H9 (cell line): ENCODE measurements around the gene ITPKB. TPM values are rescaled to one million over a fixed set of nuclear protein-coding genes. Genes with fewer than 3 reads are reported as not detected.
A peak's percentile ranks its signal among the peaks of the same experiment; 100 is the strongest.

Source experiments
- DNase-seq: peaks from one replicate; pipeline ENCODE4 v3.0.0-alpha.2; 2017
- H2AFZ ChIP-seq: one replicate; pipeline ENCODE4 v1.6.1; 2013; ENCODE audit warnings: mild to moderate bottlenecking, low read length, control low read depth, moderate library complexity
- H2AK5ac ChIP-seq: 2 replicates; pipeline ENCODE4 v1.6.1; 2013; ENCODE audit warnings: low read length, control low read depth, mixed read lengths; ENCODE audit not compliant: insufficient read length
- H2BK120ac ChIP-seq: one replicate; pipeline ENCODE4 v1.6.1; 2013; ENCODE audit warnings: low read depth, mild to moderate bottlenecking, low read length, control low read depth, inconsistent platforms; ENCODE audit not compliant: poor library complexity, severe bottlenecking
- H2BK12ac ChIP-seq: 2 replicates; pipeline ENCODE4 v1.6.1; 2013; ENCODE audit warnings: low read length, control low read depth, mixed read lengths, low read depth; ENCODE audit not compliant: insufficient read length
- H2BK15ac ChIP-seq: 2 replicates; pipeline ENCODE4 v1.6.1; 2013; ENCODE audit warnings: low read depth, low read length, control low read depth
- H2BK20ac ChIP-seq: one replicate; pipeline ENCODE4 v1.6.1; 2013; ENCODE audit warnings: low read depth, mild to moderate bottlenecking, low read length, control low read depth, inconsistent platforms; ENCODE audit not compliant: poor library complexity, severe bottlenecking
- H2BK5ac ChIP-seq: 2 replicates; pipeline ENCODE4 v1.6.1; 2013; ENCODE audit warnings: low read length, control low read depth, mixed read lengths; ENCODE audit not compliant: insufficient read length
- H3K14ac ChIP-seq: 2 replicates; pipeline ENCODE4 v1.6.1; 2013; ENCODE audit warnings: low read length, control low read depth; ENCODE audit not compliant: insufficient read depth
- H3K18ac ChIP-seq: 2 replicates; pipeline ENCODE4 v1.6.1; 2013; ENCODE audit warnings: low read depth, mild to moderate bottlenecking, mixed read lengths, low read length, control low read depth; ENCODE audit not compliant: insufficient read length
- H3K23ac ChIP-seq: 2 replicates; pipeline ENCODE4 v1.6.1; 2013; ENCODE audit warnings: low read length, control low read depth, mixed read lengths, low read depth; ENCODE audit not compliant: insufficient read length
- H3K23me2 ChIP-seq: 2 replicates; pipeline ENCODE4 v1.6.1; 2013; ENCODE audit warnings: low read depth, mild to moderate bottlenecking, mixed read lengths, low read length, control low read depth; ENCODE audit not compliant: insufficient read length, poor library complexity, severe bottlenecking
- H3K27ac ChIP-seq: 2 replicates; pipeline ENCODE4 v1.5.1; 2013; ENCODE audit warnings: low read length, control low read depth, mixed read lengths, low read depth; ENCODE audit not compliant: insufficient read length
- H3K27me3 ChIP-seq: 2 replicates; pipeline ENCODE4 v1.6.1; 2013; ENCODE audit warnings: low read length, control low read depth, inconsistent platforms; ENCODE audit not compliant: insufficient read depth
- H3K4ac ChIP-seq: 2 replicates; pipeline ENCODE4 v1.6.1; 2013; ENCODE audit warnings: low read depth, mild to moderate bottlenecking, control low read depth, inconsistent platforms, low read length, moderate library complexity
- H3K4me1 ChIP-seq: 2 replicates; pipeline ENCODE4 v1.6.1; 2013; ENCODE audit warnings: low read length, control low read depth, inconsistent platforms; ENCODE audit not compliant: insufficient read depth
- H3K4me2 ChIP-seq: 2 replicates; pipeline ENCODE4 v1.6.1; 2013; ENCODE audit warnings: low read length, control low read depth, mixed read lengths; ENCODE audit not compliant: insufficient read length, insufficient read depth
- H3K56ac ChIP-seq: 2 replicates; pipeline ENCODE4 v1.6.1; 2013; ENCODE audit warnings: low read depth, mild to moderate bottlenecking, mixed read lengths, low read length, control low read depth; ENCODE audit not compliant: insufficient read length
- H3K79me1 ChIP-seq: 2 replicates; pipeline ENCODE4 v1.6.1; 2013; ENCODE audit warnings: low read depth, mild to moderate bottlenecking, moderate library complexity, low read length, control low read depth, inconsistent platforms; ENCODE audit not compliant: insufficient read depth, poor library complexity, severe bottlenecking
- H3K79me2 ChIP-seq: 2 replicates; pipeline ENCODE4 v1.6.1; 2013; ENCODE audit warnings: low read length, control low read depth, inconsistent platforms; ENCODE audit not compliant: insufficient read depth
- H3K9ac ChIP-seq: 2 replicates; pipeline ENCODE4 v1.6.1; 2013; ENCODE audit warnings: low read length, control low read depth, mixed read lengths; ENCODE audit not compliant: insufficient read length; ENCODE audit errors: extremely low read depth
- H3K9me3 ChIP-seq: one replicate; pipeline ENCODE4 v1.6.1; 2013; ENCODE audit warnings: low read depth, low read length, inconsistent platforms; ENCODE audit not compliant: control insufficient read depth
- H3T11ph ChIP-seq: one replicate; pipeline ENCODE4 v1.6.1; 2013; ENCODE audit warnings: mild to moderate bottlenecking, low read length, control low read depth, inconsistent platforms
- H4K20me1 ChIP-seq: one replicate; pipeline ENCODE4 v1.6.1; 2013; ENCODE audit not compliant: control insufficient read depth, insufficient read length, insufficient read depth
- H4K5ac ChIP-seq: 2 replicates; pipeline ENCODE4 v1.6.1; 2013; ENCODE audit warnings: low read depth, mild to moderate bottlenecking, mixed read lengths, low read length, control low read depth; ENCODE audit not compliant: insufficient read length
- H4K8ac ChIP-seq: replicated peaks from 2 replicates; pipeline ENCODE4 v1.6.1; 2013; ENCODE audit warnings: low read length, control low read depth, mixed read lengths, low read depth; ENCODE audit not compliant: insufficient read length
- H4K91ac ChIP-seq: 2 replicates; pipeline ENCODE4 v1.6.1; 2013; ENCODE audit warnings: low read depth, mild to moderate bottlenecking, moderate library complexity, mixed read lengths, low read length, control low read depth; ENCODE audit not compliant: insufficient read length
- H3K27ac Mint-ChIP-seq, 3 experiments: 2 replicates in 2 of 3; 3 replicates in 1 of 3; pipeline ENCODE4 v1.8.0; 2020 to 2021; ENCODE audit warnings: mixed read lengths in 3 of 3, mild to moderate bottlenecking in 1 of 3, moderate library complexity in 1 of 3
- H3K27me3 Mint-ChIP-seq: 2 replicates; pipeline ENCODE4 v1.8.0; 2021; ENCODE audit warnings: low read depth, mild to moderate bottlenecking, moderate library complexity, mixed read lengths
- H3K36me3 Mint-ChIP-seq, 3 experiments: 2 replicates in 2 of 3; 3 replicates in 1 of 3; pipeline ENCODE4 v1.8.0; 2020 to 2021; ENCODE audit warnings: low read depth in 3 of 3, mixed read lengths in 3 of 3; ENCODE audit not compliant: insufficient read depth in 1 of 3
- H3K4me1 Mint-ChIP-seq, 2 experiments: 2 replicates each; pipeline ENCODE4 v1.8.0; 2020; ENCODE audit warnings: mixed read lengths in 2 of 2
- H3K4me3 Mint-ChIP-seq, 2 experiments: 2 replicates in 1 of 2; 3 replicates in 1 of 2; pipeline ENCODE4 v1.8.0; 2020 to 2021; ENCODE audit warnings: mild to moderate bottlenecking in 2 of 2, mixed read lengths in 2 of 2, moderate library complexity in 1 of 2
- H3K9me3 Mint-ChIP-seq, 2 experiments: 2 replicates in 1 of 2; 3 replicates in 1 of 2; pipeline ENCODE4 v1.8.0; 2020; ENCODE audit warnings: mild to moderate bottlenecking in 2 of 2, mixed read lengths in 2 of 2, moderate library complexity in 1 of 2
- CTCF ChIP-seq: fragments of 200-600 bp; sonication (generic); conservative IDR thresholded peaks from 3 replicates; pipeline ENCODE4 v1.8.0; 2021; ENCODE audit warnings: antibody characterized with exemption, mild to moderate bottlenecking
- WGBS: extraction: QIAGEN DNeasy Blood & Tissue Kit; methylation state at CpG from one replicate; pipeline ENCODE4 v1.1.7; 2013; ENCODE audit warnings: missing lambda C conversion rate, low lambda C conversion rate, mixed read lengths; ENCODE audit not compliant: insufficient read length; ENCODE audit errors: extremely low coverage; 5-methylcytosine and 5-hydroxymethylcytosine counted together
- total RNA-seq: library from RNA; stranded (reverse); gene quantifications from 2 replicates; pipeline ENCODE4 v1.2.1, GENCODE V29; 2021

The ITPKB gene
- total RNA-seq, 1 experiment from 2014 or later = 3.8 TPM

- no peaks in the 10 kb centered on the region for H3K27me3 ChIP-seq
- H2BK12ac ChIP-seq = no peak overlapping the region
- no peak overlapping the region for H3K4ac ChIP-seq
- H3K79me1 ChIP-seq = no peaks in the 10 kb centered on the region
- H2BK5ac ChIP-seq = no peak overlapping the region
- H3K23ac ChIP-seq = no peak overlapping the region
- no peak overlapping the region for H2BK20ac ChIP-seq
- H3K23me2 ChIP-seq = no peaks in the 10 kb centered on the region
- H4K8ac ChIP-seq = no peak overlapping the region
- H3K4me2 ChIP-seq = no peak overlapping the region
- H3K18ac ChIP-seq = no peak overlapping the region
- no peaks in the 10 kb centered on the region for H4K20me1 ChIP-seq
- H3K9ac ChIP-seq = no peak overlapping the region
- no peak overlapping the region for H4K5ac ChIP-seq
- H3K4me3 Mint-ChIP-seq = no peak overlapping the region; a peak in 1 of 5 replicates
- no peak for DNase-seq
- no peak overlapping the region for H3K56ac ChIP-seq
- no peak for TF ChIP-seq CTCF
- no peak overlapping the region for H3K27ac ChIP-seq
- H2BK120ac ChIP-seq = no peak overlapping the region
- H4K91ac ChIP-seq = no peak overlapping the region
- no peaks in the 10 kb centered on the region for H3K27me3 Mint-ChIP-seq
- no peak overlapping the region for H2AFZ ChIP-seq
- peaks cover 20 to 32% of the 10 kb centered on the region in 2 experiments for H3K4me1 Mint-ChIP-seq
- peaks cover 0 to 3% (median 0%) of the 10 kb centered on the region in 3 experiments; a peak in 1 of 7 replicates for H3K36me3 Mint-ChIP-seq
- H3K4me1 ChIP-seq = no peaks in the 10 kb centered on the region
- no CpG with 5 or more reads among the region's 18 CpGs for WGBS
- H2BK15ac ChIP-seq = no peak overlapping the region
- H3K79me2 ChIP-seq = no peaks in the 10 kb centered on the region
- H3K9me3 Mint-ChIP-seq = no peaks in the 10 kb centered on the region
- H2AK5ac ChIP-seq = no peak overlapping the region
- H3K14ac ChIP-seq = no peak overlapping the region
- H3K27ac Mint-ChIP-seq = peak overlapping the region in 2 of 3 experiments; percentile 23 to 64; a peak in 2 of 7 replicates
- no peaks in the 10 kb centered on the region for H3K9me3 ChIP-seq
- H3T11ph ChIP-seq = no peak overlapping the region
These were observed 95.2 kb downstream of the ITPKB start for GRCh38 chr1:226643611-226644540.
